ENCODE results near the gene SMAP1.

The SMAP1 gene

DNA sequence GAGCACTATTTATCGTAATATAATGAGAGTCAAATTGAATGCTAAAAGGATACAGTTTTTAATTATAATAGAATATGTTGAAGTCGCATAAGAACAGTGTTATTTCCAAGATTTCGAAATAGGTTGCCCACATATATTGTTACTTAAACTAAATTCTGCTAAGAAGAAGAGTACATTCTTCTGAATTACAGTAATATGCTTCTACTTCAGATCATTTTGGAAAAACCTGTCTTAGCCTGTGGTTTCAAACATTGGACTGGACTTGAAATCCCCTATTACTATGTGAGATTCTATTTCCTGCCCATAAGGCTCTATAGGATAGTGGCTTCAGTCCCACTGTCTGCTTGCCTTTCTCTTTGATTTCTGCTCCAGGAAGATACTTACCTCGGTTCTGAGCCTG, 152.0 kb downstream of the SMAP1 start:
- TF ChIP-seq OVOL3 (tag by site-specific recombination; IDR thresholded peaks at IDR 0.05) (no peak), ZNF211 (tag by site-specific recombination; IDR thresholded peaks at IDR 0.05; ENCODE audit: low read depth) (no peak), ZNF311 (tag by site-specific recombination; IDR thresholded peaks at IDR 0.05; ENCODE audit: borderline replicate concordance) (no peak), ZNF350 (tag by site-specific recombination; IDR thresholded peaks at IDR 0.05) (no peak), MEIS1 (CRISPR knock-in tag; IDR thresholded peaks at IDR 0.05; ENCODE audit: borderline replicate concordance) (no peak), ZNF292 (tag by site-specific recombination; IDR thresholded peaks at IDR 0.05; ENCODE audit: borderline replicate concordance, low read depth) (no peak), MYNN (tag by site-specific recombination; IDR thresholded peaks at IDR 0.05; ENCODE audit: borderline replicate concordance) (no peak), ZNF555 (tag by site-specific recombination; conservative IDR thresholded peaks at IDR 0.05) (no peak), IKZF3 (tag by site-specific recombination; IDR thresholded peaks at IDR 0.05) (no peak), BCL11A (tag by site-specific recombination; IDR thresholded peaks at IDR 0.05; ENCODE audit: low read depth) (no peak), ZNF302 (tag by site-specific recombination; IDR thresholded peaks at IDR 0.05; ENCODE audit: low read depth) (no peak), ZNF544 (tag by site-specific recombination; IDR thresholded peaks at IDR 0.05) (no peak)
- TF ChIP-seq, protein P1, sequence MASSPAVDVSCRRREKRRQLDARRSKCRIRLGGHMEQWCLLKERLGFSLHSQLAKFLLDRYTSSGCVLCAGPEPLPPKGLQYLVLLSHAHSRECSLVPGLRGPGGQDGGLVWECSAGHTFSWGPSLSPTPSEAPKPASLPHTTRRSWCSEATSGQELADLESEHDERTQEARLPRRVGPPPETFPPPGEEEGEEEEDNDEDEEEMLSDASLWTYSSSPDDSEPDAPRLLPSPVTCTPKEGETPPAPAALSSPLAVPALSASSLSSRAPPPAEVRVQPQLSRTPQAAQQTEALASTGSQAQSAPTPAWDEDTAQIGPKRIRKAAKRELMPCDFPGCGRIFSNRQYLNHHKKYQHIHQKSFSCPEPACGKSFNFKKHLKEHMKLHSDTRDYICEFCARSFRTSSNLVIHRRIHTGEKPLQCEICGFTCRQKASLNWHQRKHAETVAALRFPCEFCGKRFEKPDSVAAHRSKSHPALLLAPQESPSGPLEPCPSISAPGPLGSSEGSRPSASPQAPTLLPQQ (tag by site-specific recombination; IDR thresholded peaks at IDR 0.05): no peak
- TF ChIP-seq, protein P2, sequence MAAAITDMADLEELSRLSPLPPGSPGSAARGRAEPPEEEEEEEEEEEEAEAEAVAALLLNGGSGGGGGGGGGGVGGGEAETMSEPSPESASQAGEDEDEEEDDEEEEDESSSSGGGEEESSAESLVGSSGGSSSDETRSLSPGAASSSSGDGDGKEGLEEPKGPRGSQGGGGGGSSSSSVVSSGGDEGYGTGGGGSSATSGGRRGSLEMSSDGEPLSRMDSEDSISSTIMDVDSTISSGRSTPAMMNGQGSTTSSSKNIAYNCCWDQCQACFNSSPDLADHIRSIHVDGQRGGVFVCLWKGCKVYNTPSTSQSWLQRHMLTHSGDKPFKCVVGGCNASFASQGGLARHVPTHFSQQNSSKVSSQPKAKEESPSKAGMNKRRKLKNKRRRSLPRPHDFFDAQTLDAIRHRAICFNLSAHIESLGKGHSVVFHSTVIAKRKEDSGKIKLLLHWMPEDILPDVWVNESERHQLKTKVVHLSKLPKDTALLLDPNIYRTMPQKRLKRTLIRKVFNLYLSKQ (tag by site-specific recombination; IDR thresholded peaks at IDR 0.05; ENCODE audit: borderline replicate concordance): no peak
- TF ChIP-seq, protein P3, sequence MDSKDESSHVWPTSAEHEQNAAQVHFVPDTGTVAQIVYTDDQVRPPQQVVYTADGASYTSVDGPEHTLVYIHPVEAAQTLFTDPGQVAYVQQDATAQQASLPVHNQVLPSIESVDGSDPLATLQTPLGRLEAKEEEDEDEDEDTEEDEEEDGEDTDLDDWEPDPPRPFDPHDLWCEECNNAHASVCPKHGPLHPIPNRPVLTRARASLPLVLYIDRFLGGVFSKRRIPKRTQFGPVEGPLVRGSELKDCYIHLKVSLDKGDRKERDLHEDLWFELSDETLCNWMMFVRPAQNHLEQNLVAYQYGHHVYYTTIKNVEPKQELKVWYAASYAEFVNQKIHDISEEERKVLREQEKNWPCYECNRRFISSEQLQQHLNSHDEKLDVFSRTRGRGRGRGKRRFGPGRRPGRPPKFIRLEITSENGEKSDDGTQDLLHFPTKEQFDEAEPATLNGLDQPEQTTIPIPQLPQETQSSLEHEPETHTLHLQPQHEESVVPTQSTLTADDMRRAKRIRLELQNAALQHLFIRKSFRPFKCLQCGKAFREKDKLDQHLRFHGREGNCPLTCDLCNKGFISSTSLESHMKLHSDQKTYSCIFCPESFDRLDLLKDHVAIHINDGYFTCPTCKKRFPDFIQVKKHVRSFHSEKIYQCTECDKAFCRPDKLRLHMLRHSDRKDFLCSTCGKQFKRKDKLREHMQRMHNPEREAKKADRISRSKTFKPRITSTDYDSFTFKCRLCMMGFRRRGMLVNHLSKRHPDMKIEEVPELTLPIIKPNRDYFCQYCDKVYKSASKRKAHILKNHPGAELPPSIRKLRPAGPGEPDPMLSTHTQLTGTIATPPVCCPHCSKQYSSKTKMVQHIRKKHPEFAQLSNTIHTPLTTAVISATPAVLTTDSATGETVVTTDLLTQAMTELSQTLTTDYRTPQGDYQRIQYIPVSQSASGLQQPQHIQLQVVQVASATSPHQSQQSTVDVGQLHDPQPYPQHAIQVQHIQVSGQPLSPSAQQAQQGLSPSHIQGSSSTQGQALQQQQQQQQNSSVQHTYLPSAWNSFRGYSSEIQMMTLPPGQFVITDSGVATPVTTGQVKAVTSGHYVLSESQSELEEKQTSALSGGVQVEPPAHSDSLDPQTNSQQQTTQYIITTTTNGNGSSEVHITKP (tag by site-specific recombination; IDR thresholded peaks at IDR 0.05): no peak
- TF ChIP-seq, protein P4, sequence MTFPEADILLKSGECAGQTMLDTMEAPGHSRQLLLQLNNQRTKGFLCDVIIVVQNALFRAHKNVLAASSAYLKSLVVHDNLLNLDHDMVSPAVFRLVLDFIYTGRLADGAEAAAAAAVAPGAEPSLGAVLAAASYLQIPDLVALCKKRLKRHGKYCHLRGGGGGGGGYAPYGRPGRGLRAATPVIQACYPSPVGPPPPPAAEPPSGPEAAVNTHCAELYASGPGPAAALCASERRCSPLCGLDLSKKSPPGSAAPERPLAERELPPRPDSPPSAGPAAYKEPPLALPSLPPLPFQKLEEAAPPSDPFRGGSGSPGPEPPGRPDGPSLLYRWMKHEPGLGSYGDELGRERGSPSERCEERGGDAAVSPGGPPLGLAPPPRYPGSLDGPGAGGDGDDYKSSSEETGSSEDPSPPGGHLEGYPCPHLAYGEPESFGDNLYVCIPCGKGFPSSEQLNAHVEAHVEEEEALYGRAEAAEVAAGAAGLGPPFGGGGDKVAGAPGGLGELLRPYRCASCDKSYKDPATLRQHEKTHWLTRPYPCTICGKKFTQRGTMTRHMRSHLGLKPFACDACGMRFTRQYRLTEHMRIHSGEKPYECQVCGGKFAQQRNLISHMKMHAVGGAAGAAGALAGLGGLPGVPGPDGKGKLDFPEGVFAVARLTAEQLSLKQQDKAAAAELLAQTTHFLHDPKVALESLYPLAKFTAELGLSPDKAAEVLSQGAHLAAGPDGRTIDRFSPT (tag by site-specific recombination; IDR thresholded peaks at IDR 0.05): no peak
- TF ChIP-seq, protein P5, sequence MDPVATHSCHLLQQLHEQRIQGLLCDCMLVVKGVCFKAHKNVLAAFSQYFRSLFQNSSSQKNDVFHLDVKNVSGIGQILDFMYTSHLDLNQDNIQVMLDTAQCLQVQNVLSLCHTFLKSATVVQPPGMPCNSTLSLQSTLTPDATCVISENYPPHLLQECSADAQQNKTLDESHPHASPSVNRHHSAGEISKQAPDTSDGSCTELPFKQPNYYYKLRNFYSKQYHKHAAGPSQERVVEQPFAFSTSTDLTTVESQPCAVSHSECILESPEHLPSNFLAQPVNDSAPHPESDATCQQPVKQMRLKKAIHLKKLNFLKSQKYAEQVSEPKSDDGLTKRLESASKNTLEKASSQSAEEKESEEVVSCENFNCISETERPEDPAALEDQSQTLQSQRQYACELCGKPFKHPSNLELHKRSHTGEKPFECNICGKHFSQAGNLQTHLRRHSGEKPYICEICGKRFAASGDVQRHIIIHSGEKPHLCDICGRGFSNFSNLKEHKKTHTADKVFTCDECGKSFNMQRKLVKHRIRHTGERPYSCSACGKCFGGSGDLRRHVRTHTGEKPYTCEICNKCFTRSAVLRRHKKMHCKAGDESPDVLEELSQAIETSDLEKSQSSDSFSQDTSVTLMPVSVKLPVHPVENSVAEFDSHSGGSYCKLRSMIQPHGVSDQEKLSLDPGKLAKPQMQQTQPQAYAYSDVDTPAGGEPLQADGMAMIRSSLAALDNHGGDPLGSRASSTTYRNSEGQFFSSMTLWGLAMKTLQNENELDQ (tag by site-specific recombination; IDR thresholded peaks at IDR 0.05; ENCODE audit: low read depth): no peak
- TF ChIP-seq, protein P6, sequence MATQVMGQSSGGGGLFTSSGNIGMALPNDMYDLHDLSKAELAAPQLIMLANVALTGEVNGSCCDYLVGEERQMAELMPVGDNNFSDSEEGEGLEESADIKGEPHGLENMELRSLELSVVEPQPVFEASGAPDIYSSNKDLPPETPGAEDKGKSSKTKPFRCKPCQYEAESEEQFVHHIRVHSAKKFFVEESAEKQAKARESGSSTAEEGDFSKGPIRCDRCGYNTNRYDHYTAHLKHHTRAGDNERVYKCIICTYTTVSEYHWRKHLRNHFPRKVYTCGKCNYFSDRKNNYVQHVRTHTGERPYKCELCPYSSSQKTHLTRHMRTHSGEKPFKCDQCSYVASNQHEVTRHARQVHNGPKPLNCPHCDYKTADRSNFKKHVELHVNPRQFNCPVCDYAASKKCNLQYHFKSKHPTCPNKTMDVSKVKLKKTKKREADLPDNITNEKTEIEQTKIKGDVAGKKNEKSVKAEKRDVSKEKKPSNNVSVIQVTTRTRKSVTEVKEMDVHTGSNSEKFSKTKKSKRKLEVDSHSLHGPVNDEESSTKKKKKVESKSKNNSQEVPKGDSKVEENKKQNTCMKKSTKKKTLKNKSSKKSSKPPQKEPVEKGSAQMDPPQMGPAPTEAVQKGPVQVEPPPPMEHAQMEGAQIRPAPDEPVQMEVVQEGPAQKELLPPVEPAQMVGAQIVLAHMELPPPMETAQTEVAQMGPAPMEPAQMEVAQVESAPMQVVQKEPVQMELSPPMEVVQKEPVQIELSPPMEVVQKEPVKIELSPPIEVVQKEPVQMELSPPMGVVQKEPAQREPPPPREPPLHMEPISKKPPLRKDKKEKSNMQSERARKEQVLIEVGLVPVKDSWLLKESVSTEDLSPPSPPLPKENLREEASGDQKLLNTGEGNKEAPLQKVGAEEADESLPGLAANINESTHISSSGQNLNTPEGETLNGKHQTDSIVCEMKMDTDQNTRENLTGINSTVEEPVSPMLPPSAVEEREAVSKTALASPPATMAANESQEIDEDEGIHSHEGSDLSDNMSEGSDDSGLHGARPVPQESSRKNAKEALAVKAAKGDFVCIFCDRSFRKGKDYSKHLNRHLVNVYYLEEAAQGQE (tag by site-specific recombination; IDR thresholded peaks at IDR 0.05): no peak
- CTCF ChIA-PET: interaction anchor here (0.5 to 0.7 kb wide), 3 partner anchors 194 to 658 kb away, joined by 3 to 5 read pairs (median 4); no protein-coding TSS in a partner anchor

More for the DNA sequence above, 152.0 kb downstream of the SMAP1 start:
- Histone ChIP-seq H3K4me3 (ENCODE audit: low read depth, low read length) (no peak overlapping the region), H3K36me3 (ENCODE audit: control insufficient read depth in 2 of 2, insufficient read depth in 1 of 2, low read length in 2 of 2) (no peaks in the 10 kb centered on the region), H3K9me3 (ENCODE audit: control insufficient read depth, insufficient read depth, low read depth, low read length) (no peaks in the 10 kb centered on the region), H3K4me1 (ENCODE audit: control insufficient read depth, insufficient read depth, low read length) (peaks cover 14% of the 10 kb centered on the region; the same call in 1 of the 2 replicates), H3K27ac (ENCODE audit: extremely low read depth, low read depth, low read length) (no peak overlapping the region)
- POLR2A ChIA-PET: no interaction called here
